ENCODE measurements around the gene EEF1AKMT2. TPM values are rescaled to one million over a fixed set of nuclear protein-coding genes. Genes with fewer than 3 reads are reported as not detected.

Gene EEF1AKMT2
- total RNA-seq, 1 donor from 2014 or later, result 18.3 TPM

DNA sequence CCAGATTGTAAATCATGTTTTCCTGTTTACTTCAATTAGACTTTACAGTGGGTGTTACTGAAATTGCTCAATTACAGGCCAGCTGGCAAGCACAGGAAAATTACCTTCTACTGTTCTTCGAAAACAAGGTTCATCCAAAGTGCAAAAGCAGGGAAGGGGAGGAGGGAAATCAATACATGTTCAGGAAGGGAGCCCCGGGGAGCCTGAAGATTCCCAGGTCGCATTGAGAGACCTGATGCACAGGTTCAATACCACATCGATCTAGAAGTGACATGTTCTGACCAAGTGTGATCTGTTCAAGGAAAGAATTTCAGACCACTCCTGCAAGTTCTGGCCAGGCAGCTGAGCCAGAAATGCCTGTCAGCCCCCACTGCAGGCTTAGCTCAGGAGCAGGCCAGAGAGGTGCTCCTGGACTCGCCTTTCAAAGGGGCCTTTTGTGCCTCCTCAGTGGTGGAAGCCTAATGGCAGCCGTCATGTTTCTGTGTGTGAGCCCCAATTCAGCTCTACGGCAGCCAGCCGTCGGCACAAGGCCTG lies 83.4 kb downstream of the EEF1AKMT2 start:
- Mint-ChIP-seq H3K9me3 (ENCODE audit: low read depth) (no peaks in the 10 kb centered on the region), H3K36me3 (ENCODE audit: low read depth) (peaks cover 4% of the 10 kb centered on the region), H3K4me3 (ENCODE audit: unreplicated experiment) (no peak overlapping the region), H3K4me1 (ENCODE audit: low read depth) (peaks cover 14% of the 10 kb centered on the region), H3K27ac (ENCODE audit: unreplicated experiment) (no peak overlapping the region), H3K27me3 (ENCODE audit: low read depth) (no peaks in the 10 kb centered on the region)
- TF ChIP-seq, protein P1, sequence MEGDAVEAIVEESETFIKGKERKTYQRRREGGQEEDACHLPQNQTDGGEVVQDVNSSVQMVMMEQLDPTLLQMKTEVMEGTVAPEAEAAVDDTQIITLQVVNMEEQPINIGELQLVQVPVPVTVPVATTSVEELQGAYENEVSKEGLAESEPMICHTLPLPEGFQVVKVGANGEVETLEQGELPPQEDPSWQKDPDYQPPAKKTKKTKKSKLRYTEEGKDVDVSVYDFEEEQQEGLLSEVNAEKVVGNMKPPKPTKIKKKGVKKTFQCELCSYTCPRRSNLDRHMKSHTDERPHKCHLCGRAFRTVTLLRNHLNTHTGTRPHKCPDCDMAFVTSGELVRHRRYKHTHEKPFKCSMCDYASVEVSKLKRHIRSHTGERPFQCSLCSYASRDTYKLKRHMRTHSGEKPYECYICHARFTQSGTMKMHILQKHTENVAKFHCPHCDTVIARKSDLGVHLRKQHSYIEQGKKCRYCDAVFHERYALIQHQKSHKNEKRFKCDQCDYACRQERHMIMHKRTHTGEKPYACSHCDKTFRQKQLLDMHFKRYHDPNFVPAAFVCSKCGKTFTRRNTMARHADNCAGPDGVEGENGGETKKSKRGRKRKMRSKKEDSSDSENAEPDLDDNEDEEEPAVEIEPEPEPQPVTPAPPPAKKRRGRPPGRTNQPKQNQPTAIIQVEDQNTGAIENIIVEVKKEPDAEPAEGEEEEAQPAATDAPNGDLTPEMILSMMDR (IDR thresholded peaks at IDR 0.05), result no peak
- no peak for DNase-seq (ENCODE audit: low spot score)

Other genes starting within 250 kb of the EEF1AKMT2 start
- gene FAM53B, start 47.5 kb downstream of the EEF1AKMT2 start, total RNA-seq, result 16.1 to 18.2 TPM (median 17.6 TPM) in 3 replicates
- 14.9 to 16.3 TPM (median 15.0 TPM) in 3 replicates for gene ABRAXAS2, start 9.9 kb upstream of the EEF1AKMT2 start, total RNA-seq
- gene ZRANB1, start 150.2 kb upstream of the EEF1AKMT2 start, total RNA-seq, result 21.6 to 24.7 TPM (median 23.6 TPM) in 3 replicates